Osteoblast (primary cell): ENCODE results near the gene NEDD8. TPM values are rescaled to one million over a fixed set of nuclear protein-coding genes. Genes with fewer than 3 reads are reported as not detected.

Experiments used
- DNase-seq: peaks from one replicate; pipeline ENCODE4 v3.0.0; 2011; ENCODE audit warnings: low spot score, mixed read lengths; ENCODE audit not compliant: insufficient read length; ENCODE audit errors: missing footprints
- H2AFZ ChIP-seq: 2 replicates; pipeline ENCODE4 v1.6.0; 2011; ENCODE audit warnings: mild to moderate bottlenecking, low read length
- H3K27ac ChIP-seq: 2 replicates; pipeline ENCODE4 v1.5.1; 2011; ENCODE audit warnings: mild to moderate bottlenecking, low read depth, low read length, moderate library complexity
- H3K27me3 ChIP-seq: 2 replicates; pipeline ENCODE4 v1.6.0; 2012; ENCODE audit warnings: mild to moderate bottlenecking, control low read depth, inconsistent platforms, low read length, moderate library complexity; ENCODE audit not compliant: insufficient read depth
- H3K36me3 ChIP-seq: 2 replicates; pipeline ENCODE4 v1.5.1; 2011; ENCODE audit warnings: mild to moderate bottlenecking, low read length, control low read depth, moderate library complexity; ENCODE audit not compliant: insufficient read depth
- H3K4me1 ChIP-seq: 2 replicates; pipeline ENCODE4 v1.5.1; 2011; ENCODE audit warnings: mild to moderate bottlenecking, low read length, control low read depth, moderate library complexity; ENCODE audit not compliant: insufficient read depth
- H3K4me2 ChIP-seq: 2 replicates; pipeline ENCODE4 v1.6.0; 2011; ENCODE audit warnings: mild to moderate bottlenecking, low read length; ENCODE audit not compliant: insufficient read depth
- H3K4me3 ChIP-seq: fragments of 200-600 bp; sonication (generic); 3 replicates; pipeline ENCODE4 v1.5.1; 2012; ENCODE audit warnings: mild to moderate bottlenecking, low read length, inconsistent platforms; ENCODE audit not compliant: insufficient read depth
- H3K79me2 ChIP-seq: 2 replicates; pipeline ENCODE4 v1.6.0; 2012; ENCODE audit warnings: mild to moderate bottlenecking, low read length, control low read depth, inconsistent platforms; ENCODE audit not compliant: insufficient read depth
- H3K9me3 ChIP-seq: 2 replicates; pipeline ENCODE4 v1.5.1; 2011; ENCODE audit warnings: low read depth, low read length, control low read depth
- H4K20me1 ChIP-seq: 2 replicates; pipeline ENCODE4 v1.6.0; 2012; ENCODE audit warnings: mild to moderate bottlenecking, low read length, control low read depth; ENCODE audit not compliant: insufficient read depth
- total RNA-seq: library from RNA; depleted of rRNA; stranded (reverse); fragments of >200 nt; gene quantifications from 2 replicates; pipeline ENCODE4 v1.2.3, GENCODE V29; 2012
- TF ChIP-seq, protein P1 (sequence below): IDR thresholded peaks from 2 replicates; pipeline ENCODE4 v1.5.1; 2011; ENCODE audit warnings: mild to moderate bottlenecking, low read depth, low read length, moderate library complexity; ENCODE audit errors: extremely low read depth

The NEDD8 gene
- total RNA-seq, 1 donor: 69.1 TPM

GRCh38 chr14:24253936-24254335 lies 21.8 kb upstream of the NEDD8 start:
- TF ChIP-seq, protein P1, sequence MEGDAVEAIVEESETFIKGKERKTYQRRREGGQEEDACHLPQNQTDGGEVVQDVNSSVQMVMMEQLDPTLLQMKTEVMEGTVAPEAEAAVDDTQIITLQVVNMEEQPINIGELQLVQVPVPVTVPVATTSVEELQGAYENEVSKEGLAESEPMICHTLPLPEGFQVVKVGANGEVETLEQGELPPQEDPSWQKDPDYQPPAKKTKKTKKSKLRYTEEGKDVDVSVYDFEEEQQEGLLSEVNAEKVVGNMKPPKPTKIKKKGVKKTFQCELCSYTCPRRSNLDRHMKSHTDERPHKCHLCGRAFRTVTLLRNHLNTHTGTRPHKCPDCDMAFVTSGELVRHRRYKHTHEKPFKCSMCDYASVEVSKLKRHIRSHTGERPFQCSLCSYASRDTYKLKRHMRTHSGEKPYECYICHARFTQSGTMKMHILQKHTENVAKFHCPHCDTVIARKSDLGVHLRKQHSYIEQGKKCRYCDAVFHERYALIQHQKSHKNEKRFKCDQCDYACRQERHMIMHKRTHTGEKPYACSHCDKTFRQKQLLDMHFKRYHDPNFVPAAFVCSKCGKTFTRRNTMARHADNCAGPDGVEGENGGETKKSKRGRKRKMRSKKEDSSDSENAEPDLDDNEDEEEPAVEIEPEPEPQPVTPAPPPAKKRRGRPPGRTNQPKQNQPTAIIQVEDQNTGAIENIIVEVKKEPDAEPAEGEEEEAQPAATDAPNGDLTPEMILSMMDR: no peak
- no peak overlapping the region for H3K4me3 ChIP-seq

GRCh38 chr14:24252289-24253124 lies 20.3 kb upstream of the NEDD8 start:
- TF ChIP-seq, protein P1: no peak
- Histone ChIP-seq H3K9me3 (no peaks in the 10 kb centered on the region), H3K36me3 (no peaks in the 10 kb centered on the region), H3K4me3 (no peak overlapping the region), H4K20me1 (no peaks in the 10 kb centered on the region), H3K27me3 (no peaks in the 10 kb centered on the region), H3K4me2 (no peak overlapping the region), H3K79me2 (no peaks in the 10 kb centered on the region), H3K4me1 (peaks cover 8% of the 10 kb centered on the region), H3K27ac (no peak overlapping the region), H2AFZ (no peak overlapping the region)
- peak; percentile 57 for DNase-seq

More at GRCh38 chr14:24253936-24254335, 21.8 kb upstream of the NEDD8 start:
- no peaks in the 10 kb centered on the region for H3K9me3 ChIP-seq
- no peaks in the 10 kb centered on the region for H4K20me1 ChIP-seq
- H3K27me3 ChIP-seq: no peaks in the 10 kb centered on the region
- H3K4me2 ChIP-seq: no peak overlapping the region
- peaks cover 8% of the 10 kb centered on the region for H3K4me1 ChIP-seq
- no peaks in the 10 kb centered on the region for H3K79me2 ChIP-seq
- H3K27ac ChIP-seq: no peak overlapping the region
- no peaks in the 10 kb centered on the region for H3K36me3 ChIP-seq
- no peak overlapping the region for H2AFZ ChIP-seq
- no peak for DNase-seq

DNA sequence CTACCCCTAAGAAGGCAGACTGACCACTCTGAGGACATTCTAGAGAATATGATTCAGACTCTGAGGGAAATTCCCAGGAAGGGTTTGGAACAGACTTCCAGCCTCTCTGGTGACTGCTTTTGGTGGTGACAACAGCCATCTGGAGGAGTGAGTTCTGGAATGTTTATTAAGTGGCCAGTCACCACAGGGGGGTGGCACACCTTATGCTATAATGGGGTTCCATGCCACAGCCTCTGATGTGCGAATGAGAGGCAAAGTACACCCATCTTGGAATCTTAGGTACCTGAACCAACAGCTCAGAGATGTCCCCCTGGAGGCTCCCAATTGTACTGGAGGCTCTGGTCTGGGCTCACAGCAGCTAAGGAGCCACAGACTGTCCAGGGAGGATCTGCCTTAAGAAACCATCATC lies 19.7 kb upstream of the NEDD8 start:
- Histone ChIP-seq H3K36me3 (no peaks in the 10 kb centered on the region), H3K27me3 (no peaks in the 10 kb centered on the region), H3K4me2 (no peak overlapping the region), H3K4me3 (no peak overlapping the region), H3K79me2 (no peaks in the 10 kb centered on the region), H2AFZ (no peak overlapping the region), H3K9me3 (no peaks in the 10 kb centered on the region), H3K27ac (no peak overlapping the region), H4K20me1 (no peaks in the 10 kb centered on the region), H3K4me1 (peaks cover 8% of the 10 kb centered on the region)
- TF ChIP-seq, protein P1: peak; percentile 11
- peak; percentile 75 for DNase-seq

DNA sequence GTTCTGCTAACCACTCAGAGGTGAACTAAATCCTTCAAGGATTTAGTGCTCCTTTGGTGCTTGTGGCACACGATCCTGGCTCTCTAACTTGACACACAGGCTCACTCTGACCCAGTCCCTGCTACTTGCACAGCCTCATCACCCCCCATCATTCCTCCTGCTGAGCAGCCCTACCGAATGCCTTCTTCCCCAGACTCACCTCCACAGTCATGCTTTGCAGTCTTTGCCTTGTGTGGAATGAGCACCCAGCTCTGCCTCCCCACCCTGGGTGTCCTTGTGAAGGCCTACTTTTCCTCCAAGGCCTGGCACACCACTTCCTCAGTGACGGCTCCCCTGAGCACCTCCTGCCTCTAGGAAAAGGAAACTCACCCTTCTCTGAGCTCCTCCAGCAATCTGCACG lies 18.2 kb upstream of the NEDD8 start:
- Histone ChIP-seq H3K4me3 (no peak overlapping the region), H3K27ac (no peak overlapping the region), H4K20me1 (no peaks in the 10 kb centered on the region), H2AFZ (no peak overlapping the region), H3K4me2 (no peak overlapping the region), H3K79me2 (no peaks in the 10 kb centered on the region), H3K4me1 (peaks cover 8% of the 10 kb centered on the region), H3K27me3 (no peaks in the 10 kb centered on the region), H3K36me3 (no peaks in the 10 kb centered on the region), H3K9me3 (no peaks in the 10 kb centered on the region)
- DNase-seq: peak; percentile 54
- TF ChIP-seq, protein P1: no peak
